Ascending aorta (tissue), 2 donors: ENCODE measurements around the gene PIBF1. TPM values are rescaled to one million over a fixed set of nuclear protein-coding genes. Genes with fewer than 3 reads are reported as not detected.

Experiments used
- DNase-seq, 2 donors: peaks; one replicate each; pipeline ENCODE4 v3.0.0-alpha.2; 2019; ENCODE audit warnings: low spot score in 2 of 2
- H3K27ac ChIP-seq, 2 donors: fragments of 200-600 bp; sonication (generic); one replicate each; pipeline ENCODE4 v1.5.1; 2016 to 2017; ENCODE audit warnings: mild to moderate bottlenecking in 1 of 2
- H3K27me3 ChIP-seq: fragments of 200-600 bp; sonication (generic); one replicate; pipeline ENCODE4 v1.5.1; 2017
- H3K36me3 ChIP-seq, 2 donors: fragments of 200-600 bp; sonication (generic); one replicate each; pipeline ENCODE4 v1.5.1; 2016
- H3K4me1 ChIP-seq, 2 donors: fragments of 200-600 bp; sonication (generic); one replicate each; pipeline ENCODE4 v1.5.1; 2016 to 2017; ENCODE audit warnings: mild to moderate bottlenecking in 1 of 2
- H3K4me3 ChIP-seq, 2 donors: fragments of 200-600 bp; sonication (generic); one replicate each; pipeline ENCODE4 v1.5.1; 2016 to 2017; ENCODE audit warnings: mild to moderate bottlenecking in 1 of 2
- H3K9me3 ChIP-seq, 2 donors: fragments of 200-600 bp; sonication (generic); one replicate each; pipeline ENCODE4 v1.5.1; 2016
- intact Hi-C: fragments of 100-400 bp; cut with DNase I; formaldehyde crosslinking; loops from one replicate; pipeline ENCODE4 v1.15.1; 2023
- total RNA-seq: library from RNA; depleted of rRNA; stranded (reverse); fragments of >200 nt; gene quantifications from one replicate; pipeline ENCODE4 v1.1.0, GENCODE V29; 2016
- TF ChIP-seq, protein P1 (sequence below), 3 experiments: fragments of 200-600 bp in 2 of 3; fragments of 450-650 bp in 1 of 3; sonication (generic) in 2 of 3; IDR thresholded peaks; one replicate each; pipeline ENCODE4 v1.5.1; 2016 to 2019; ENCODE audit warnings: antibody characterized with exemption in 3 of 3, mild to moderate bottlenecking in 1 of 3, moderate library complexity in 1 of 3

The PIBF1 gene
- total RNA-seq, 1 donor from 2014 or later = 17.0 TPM

DNA sequence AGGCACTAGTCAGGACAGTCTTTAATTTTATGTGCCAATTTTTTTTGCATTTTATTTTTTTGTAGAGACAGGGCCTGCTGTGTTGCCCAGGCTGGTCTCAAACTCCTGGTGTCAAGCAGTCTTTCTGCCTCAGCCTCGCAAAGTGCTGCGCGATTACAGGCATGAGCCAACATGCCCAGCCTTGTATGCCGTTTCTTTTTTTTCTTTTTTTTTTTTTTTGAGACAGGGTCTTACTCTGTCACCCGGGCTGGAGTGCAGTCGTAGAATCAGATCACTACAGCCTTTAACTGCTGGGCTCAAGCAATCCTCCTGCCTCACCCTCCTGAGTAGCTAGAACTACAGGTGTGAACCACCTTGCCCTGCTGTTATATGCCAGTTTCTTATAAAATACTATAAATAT is 27.8 kb upstream of the PIBF1 start:
- TF ChIP-seq, protein P1, sequence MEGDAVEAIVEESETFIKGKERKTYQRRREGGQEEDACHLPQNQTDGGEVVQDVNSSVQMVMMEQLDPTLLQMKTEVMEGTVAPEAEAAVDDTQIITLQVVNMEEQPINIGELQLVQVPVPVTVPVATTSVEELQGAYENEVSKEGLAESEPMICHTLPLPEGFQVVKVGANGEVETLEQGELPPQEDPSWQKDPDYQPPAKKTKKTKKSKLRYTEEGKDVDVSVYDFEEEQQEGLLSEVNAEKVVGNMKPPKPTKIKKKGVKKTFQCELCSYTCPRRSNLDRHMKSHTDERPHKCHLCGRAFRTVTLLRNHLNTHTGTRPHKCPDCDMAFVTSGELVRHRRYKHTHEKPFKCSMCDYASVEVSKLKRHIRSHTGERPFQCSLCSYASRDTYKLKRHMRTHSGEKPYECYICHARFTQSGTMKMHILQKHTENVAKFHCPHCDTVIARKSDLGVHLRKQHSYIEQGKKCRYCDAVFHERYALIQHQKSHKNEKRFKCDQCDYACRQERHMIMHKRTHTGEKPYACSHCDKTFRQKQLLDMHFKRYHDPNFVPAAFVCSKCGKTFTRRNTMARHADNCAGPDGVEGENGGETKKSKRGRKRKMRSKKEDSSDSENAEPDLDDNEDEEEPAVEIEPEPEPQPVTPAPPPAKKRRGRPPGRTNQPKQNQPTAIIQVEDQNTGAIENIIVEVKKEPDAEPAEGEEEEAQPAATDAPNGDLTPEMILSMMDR (IDR thresholded peaks at IDR 0.05) = no peak
- intact Hi-C loops = no loop called here
- Histone ChIP-seq H3K27ac (no peak overlapping the region), H3K4me3 (no peak overlapping the region), H3K9me3 (no peaks in the 10 kb centered on the region), H3K27me3 (no peaks in the 10 kb centered on the region), H3K4me1 (no peaks in the 10 kb centered on the region), H3K36me3 (peaks cover 43 to 58% of the 10 kb centered on the region in 2 donors)
- no peak for DNase-seq

DNA sequence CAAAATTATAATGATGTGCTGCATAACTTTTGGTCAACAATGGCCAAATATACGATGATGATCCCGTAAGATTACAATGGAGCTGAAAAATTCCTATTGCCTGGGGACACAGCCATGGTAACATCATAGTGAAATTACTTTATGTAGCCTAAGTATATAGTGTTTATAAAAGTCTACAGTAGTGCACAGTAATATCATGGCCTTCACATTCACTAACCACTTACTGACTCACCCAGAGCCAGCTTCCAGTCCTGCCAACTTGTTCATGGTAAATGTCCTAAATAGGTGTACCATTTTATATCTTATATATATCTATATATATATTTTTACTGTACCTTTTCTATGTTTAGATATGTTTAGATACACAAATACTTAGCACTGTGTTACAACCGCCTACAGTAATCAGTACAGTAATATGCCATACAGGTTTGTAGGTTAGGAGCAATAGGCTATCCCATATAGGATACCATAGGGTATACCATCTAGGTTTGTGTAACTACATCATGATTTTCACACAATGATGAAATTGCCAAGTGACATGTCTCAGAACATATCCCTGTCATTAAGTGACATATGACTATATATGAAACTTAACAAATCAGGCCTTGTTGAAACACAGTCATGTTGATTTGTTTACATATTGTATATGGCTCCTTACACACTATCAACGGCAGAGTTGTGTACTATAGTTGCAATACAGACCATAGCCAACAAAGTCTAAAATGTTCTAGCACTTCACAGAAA is 24.0 kb upstream of the PIBF1 start:
- TF ChIP-seq, protein P1 (IDR thresholded peaks at IDR 0.05) = no peak
- peaks cover 71 to 86% of the 10 kb centered on the region in 2 donors for H3K36me3 ChIP-seq
- intact Hi-C loops = no loop called here

DNA sequence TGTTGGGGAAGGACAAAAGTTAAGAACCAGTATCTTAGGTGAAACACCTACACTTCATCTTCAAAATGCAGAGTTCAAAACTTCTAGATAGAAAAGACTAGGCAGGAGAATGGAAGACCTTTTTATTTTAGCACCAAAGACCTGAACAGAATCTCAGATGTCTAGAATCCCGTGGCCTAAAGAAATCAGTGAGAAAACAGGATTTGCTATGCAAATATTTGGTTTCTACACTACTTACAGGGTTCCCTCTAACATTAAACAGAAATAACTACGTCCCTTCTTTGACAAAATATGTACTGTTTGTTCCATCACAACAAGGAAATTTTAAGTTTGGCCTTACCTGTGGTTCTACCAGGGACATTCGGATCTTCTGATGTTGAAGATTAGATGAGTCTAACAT is 21.7 kb upstream of the PIBF1 start:
- no peak for DNase-seq
- Histone ChIP-seq H3K36me3 (peaks cover 65 to 95% of the 10 kb centered on the region in 2 donors), H3K4me1 (peaks cover 0 to 10% of the 10 kb centered on the region in 2 donors), H3K27me3 (no peaks in the 10 kb centered on the region), H3K9me3 (no peaks in the 10 kb centered on the region), H3K27ac (no peak overlapping the region), H3K4me3 (no peak overlapping the region)
- intact Hi-C loops = no loop called here
- TF ChIP-seq, protein P1 (IDR thresholded peaks at IDR 0.05) = no peak

More for the DNA sequence above, 24.0 kb upstream of the PIBF1 start:
- H3K9me3 ChIP-seq = no peaks in the 10 kb centered on the region
- H3K27ac ChIP-seq = no peak overlapping the region
- H3K27me3 ChIP-seq = no peaks in the 10 kb centered on the region
- H3K4me3 ChIP-seq = no peak overlapping the region
- no peak for DNase-seq
- peaks cover 0 to 2% of the 10 kb centered on the region in 2 donors for H3K4me1 ChIP-seq

DNA sequence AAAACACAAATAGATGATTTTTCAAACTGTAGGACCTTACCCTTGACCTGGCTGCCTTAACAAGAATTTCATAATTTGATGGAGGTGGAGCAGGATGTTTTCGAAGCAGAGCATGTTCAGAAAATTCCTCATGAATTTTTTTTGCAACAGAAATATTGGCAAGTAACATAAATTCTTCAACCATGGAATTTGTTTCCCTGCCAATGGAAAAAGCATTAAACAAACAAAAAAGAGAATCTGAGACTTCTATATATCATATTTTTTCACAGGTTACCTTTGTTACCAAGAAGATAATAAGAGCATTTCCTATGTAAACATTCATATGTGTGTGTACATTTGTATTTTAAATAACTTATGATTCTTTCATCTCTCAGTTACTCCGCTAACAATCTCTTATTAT is 18.5 kb upstream of the PIBF1 start:
- TF ChIP-seq, protein P1 (IDR thresholded peaks at IDR 0.05) = no peak

DNA sequence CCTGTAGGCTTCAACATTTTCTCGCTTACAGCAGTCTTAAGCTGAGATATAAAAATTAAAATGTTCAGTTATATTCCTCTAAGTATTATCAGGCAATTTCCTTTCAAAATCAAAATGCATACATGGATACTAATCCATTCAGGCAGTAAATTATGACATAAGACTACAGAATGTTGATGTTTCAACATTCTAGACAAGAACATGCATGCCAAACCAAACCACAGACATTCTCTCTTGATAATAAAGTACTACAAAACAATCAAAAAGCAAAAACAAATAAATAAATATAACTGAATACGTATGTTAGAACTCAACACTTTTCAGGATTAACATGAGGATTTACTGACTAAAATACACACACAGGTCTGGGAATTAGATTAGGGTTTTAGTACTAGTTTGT is 7.9 kb upstream of the PIBF1 start:
- peaks cover 0 to 4% of the 10 kb centered on the region in 2 donors for H3K4me1 ChIP-seq
- no peak for DNase-seq
- H3K36me3 ChIP-seq = peaks cover 78 to 90% of the 10 kb centered on the region in 2 donors
- H3K27me3 ChIP-seq = no peaks in the 10 kb centered on the region
- no peak overlapping the region for H3K27ac ChIP-seq
- H3K9me3 ChIP-seq = no peaks in the 10 kb centered on the region
- H3K4me3 ChIP-seq = no peak overlapping the region
- TF ChIP-seq, protein P1 (IDR thresholded peaks at IDR 0.05) = no peak
- intact Hi-C loops = no loop called here

More for the DNA sequence above, 18.5 kb upstream of the PIBF1 start:
- intact Hi-C loops = no loop called here
- Histone ChIP-seq H3K4me3 (no peak overlapping the region), H3K9me3 (no peaks in the 10 kb centered on the region), H3K36me3 (peaks cover 75 to 98% of the 10 kb centered on the region in 2 donors), H3K4me1 (peaks cover 0 to 10% of the 10 kb centered on the region in 2 donors), H3K27me3 (no peaks in the 10 kb centered on the region), H3K27ac (peak overlapping the region in 1 of 2 donors; percentile 70)
- DNase-seq = no peak
